ENCODE results near the gene PLEKHA8. TPM values are rescaled to one million over a fixed set of nuclear protein-coding genes. Genes with fewer than 3 reads are reported as not detected.

Gene PLEKHA8
- total and polyA plus RNA-seq, 2 of the 8 experiments (the other 6 are each of a cell fraction or from before 2014, with no cell fraction given), result 10.7 to 44.0 TPM

DNA sequence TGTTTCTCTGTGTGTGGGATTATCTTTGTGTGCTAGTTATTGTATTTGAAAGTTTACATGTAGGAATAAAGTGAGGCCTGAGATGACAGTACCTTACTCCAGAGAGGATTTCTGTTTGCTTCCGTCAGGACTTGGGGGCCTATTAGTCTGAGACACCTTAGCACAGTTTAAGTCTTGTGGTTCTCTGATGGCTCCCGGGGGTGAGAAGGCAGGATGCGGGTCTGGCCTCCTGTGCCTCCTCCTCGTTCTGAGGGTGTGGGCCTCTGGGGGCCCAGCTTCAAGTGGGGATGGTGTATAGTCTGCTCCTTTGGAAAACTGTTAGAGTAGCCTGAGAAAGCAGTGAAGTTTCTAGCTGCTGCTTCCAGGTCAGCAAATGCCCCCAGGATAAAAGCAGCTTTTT, 119.0 kb downstream of the PLEKHA8 start (continued):
- TF ChIP-seq, protein P1, sequence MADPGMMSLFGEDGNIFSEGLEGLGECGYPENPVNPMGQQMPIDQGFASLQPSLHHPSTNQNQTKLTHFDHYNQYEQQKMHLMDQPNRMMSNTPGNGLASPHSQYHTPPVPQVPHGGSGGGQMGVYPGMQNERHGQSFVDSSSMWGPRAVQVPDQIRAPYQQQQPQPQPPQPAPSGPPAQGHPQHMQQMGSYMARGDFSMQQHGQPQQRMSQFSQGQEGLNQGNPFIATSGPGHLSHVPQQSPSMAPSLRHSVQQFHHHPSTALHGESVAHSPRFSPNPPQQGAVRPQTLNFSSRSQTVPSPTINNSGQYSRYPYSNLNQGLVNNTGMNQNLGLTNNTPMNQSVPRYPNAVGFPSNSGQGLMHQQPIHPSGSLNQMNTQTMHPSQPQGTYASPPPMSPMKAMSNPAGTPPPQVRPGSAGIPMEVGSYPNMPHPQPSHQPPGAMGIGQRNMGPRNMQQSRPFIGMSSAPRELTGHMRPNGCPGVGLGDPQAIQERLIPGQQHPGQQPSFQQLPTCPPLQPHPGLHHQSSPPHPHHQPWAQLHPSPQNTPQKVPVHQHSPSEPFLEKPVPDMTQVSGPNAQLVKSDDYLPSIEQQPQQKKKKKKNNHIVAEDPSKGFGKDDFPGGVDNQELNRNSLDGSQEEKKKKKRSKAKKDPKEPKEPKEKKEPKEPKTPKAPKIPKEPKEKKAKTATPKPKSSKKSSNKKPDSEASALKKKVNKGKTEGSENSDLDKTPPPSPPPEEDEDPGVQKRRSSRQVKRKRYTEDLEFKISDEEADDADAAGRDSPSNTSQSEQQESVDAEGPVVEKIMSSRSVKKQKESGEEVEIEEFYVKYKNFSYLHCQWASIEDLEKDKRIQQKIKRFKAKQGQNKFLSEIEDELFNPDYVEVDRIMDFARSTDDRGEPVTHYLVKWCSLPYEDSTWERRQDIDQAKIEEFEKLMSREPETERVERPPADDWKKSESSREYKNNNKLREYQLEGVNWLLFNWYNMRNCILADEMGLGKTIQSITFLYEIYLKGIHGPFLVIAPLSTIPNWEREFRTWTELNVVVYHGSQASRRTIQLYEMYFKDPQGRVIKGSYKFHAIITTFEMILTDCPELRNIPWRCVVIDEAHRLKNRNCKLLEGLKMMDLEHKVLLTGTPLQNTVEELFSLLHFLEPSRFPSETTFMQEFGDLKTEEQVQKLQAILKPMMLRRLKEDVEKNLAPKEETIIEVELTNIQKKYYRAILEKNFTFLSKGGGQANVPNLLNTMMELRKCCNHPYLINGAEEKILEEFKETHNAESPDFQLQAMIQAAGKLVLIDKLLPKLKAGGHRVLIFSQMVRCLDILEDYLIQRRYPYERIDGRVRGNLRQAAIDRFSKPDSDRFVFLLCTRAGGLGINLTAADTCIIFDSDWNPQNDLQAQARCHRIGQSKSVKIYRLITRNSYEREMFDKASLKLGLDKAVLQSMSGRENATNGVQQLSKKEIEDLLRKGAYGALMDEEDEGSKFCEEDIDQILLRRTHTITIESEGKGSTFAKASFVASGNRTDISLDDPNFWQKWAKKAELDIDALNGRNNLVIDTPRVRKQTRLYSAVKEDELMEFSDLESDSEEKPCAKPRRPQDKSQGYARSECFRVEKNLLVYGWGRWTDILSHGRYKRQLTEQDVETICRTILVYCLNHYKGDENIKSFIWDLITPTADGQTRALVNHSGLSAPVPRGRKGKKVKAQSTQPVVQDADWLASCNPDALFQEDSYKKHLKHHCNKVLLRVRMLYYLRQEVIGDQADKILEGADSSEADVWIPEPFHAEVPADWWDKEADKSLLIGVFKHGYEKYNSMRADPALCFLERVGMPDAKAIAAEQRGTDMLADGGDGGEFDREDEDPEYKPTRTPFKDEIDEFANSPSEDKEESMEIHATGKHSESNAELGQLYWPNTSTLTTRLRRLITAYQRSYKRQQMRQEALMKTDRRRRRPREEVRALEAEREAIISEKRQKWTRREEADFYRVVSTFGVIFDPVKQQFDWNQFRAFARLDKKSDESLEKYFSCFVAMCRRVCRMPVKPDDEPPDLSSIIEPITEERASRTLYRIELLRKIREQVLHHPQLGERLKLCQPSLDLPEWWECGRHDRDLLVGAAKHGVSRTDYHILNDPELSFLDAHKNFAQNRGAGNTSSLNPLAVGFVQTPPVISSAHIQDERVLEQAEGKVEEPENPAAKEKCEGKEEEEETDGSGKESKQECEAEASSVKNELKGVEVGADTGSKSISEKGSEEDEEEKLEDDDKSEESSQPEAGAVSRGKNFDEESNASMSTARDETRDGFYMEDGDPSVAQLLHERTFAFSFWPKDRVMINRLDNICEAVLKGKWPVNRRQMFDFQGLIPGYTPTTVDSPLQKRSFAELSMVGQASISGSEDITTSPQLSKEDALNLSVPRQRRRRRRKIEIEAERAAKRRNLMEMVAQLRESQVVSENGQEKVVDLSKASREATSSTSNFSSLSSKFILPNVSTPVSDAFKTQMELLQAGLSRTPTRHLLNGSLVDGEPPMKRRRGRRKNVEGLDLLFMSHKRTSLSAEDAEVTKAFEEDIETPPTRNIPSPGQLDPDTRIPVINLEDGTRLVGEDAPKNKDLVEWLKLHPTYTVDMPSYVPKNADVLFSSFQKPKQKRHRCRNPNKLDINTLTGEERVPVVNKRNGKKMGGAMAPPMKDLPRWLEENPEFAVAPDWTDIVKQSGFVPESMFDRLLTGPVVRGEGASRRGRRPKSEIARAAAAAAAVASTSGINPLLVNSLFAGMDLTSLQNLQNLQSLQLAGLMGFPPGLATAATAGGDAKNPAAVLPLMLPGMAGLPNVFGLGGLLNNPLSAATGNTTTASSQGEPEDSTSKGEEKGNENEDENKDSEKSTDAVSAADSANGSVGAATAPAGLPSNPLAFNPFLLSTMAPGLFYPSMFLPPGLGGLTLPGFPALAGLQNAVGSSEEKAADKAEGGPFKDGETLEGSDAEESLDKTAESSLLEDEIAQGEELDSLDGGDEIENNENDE (IDR thresholded peaks at IDR 0.05; ENCODE audit: insufficient replicate concordance, low read length), result no peak
- no peak for TF ChIP-seq TEAD4 (IDR thresholded peaks at IDR 0.05; ENCODE audit: low read depth, low read length)
- TF ChIP-seq GABPA (IDR thresholded peaks at IDR 0.05; ENCODE audit: borderline replicate concordance, insufficient read depth, low read length), result no peak
- no peak for TF ChIP-seq JUND (IDR thresholded peaks at IDR 0.05; ENCODE audit: low read length)
- no peak for TF ChIP-seq CBX8 (IDR thresholded peaks at IDR 0.05; ENCODE audit: borderline replicate concordance, low read depth, low read length)
- no peak for TF ChIP-seq NRF1 (IDR thresholded peaks at IDR 0.05; ENCODE audit: low read depth, low read length)
- TF ChIP-seq SP2 (IDR thresholded peaks at IDR 0.05; ENCODE audit: low read length), result no peak
- TF ChIP-seq, protein P2, sequence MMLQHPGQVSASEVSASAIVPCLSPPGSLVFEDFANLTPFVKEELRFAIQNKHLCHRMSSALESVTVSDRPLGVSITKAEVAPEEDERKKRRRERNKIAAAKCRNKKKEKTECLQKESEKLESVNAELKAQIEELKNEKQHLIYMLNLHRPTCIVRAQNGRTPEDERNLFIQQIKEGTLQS (IDR thresholded peaks at IDR 0.05; ENCODE audit: insufficient read depth, low read depth, low read length), result no peak
- TF ChIP-seq SP4 (IDR thresholded peaks at IDR 0.05; ENCODE audit: low read length), result no peak
- TF ChIP-seq, protein P3, sequence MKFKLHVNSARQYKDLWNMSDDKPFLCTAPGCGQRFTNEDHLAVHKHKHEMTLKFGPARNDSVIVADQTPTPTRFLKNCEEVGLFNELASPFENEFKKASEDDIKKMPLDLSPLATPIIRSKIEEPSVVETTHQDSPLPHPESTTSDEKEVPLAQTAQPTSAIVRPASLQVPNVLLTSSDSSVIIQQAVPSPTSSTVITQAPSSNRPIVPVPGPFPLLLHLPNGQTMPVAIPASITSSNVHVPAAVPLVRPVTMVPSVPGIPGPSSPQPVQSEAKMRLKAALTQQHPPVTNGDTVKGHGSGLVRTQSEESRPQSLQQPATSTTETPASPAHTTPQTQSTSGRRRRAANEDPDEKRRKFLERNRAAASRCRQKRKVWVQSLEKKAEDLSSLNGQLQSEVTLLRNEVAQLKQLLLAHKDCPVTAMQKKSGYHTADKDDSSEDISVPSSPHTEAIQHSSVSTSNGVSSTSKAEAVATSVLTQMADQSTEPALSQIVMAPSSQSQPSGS (IDR thresholded peaks at IDR 0.05; ENCODE audit: low read length), result no peak
